Smooth muscle cell (in vitro differentiated cells): ENCODE results near the gene CGNL1. TPM values are rescaled to one million over a fixed set of nuclear protein-coding genes. Genes with fewer than 3 reads are reported as not detected.

Source experiments
- DNase-seq: peaks from one replicate; lab custom pipeline; 2025; ENCODE audit not compliant: unreplicated experiment; lab: John Stamatoyannopoulos, UW
- H2AFZ ChIP-seq: fragments of 200-600 bp; sonication (generic); 2 replicates; pipeline ENCODE4 v1.6.0; 2016; ENCODE audit warnings: antibody characterized with exemption, low read depth, mild to moderate bottlenecking
- H3F3A ChIP-seq: fragments of 200-600 bp; sonication (generic); 2 replicates; pipeline ENCODE4 v1.6.0; 2017; ENCODE audit warnings: antibody characterized with exemption, low read depth
- H3K27ac ChIP-seq: fragments of 200-600 bp; sonication (generic); 2 replicates; pipeline ENCODE4 v1.5.1; 2016; ENCODE audit warnings: low read depth, mild to moderate bottlenecking
- H3K27me3 ChIP-seq: fragments of 200-600 bp; sonication (generic); 2 replicates; pipeline ENCODE4 v1.6.1; 2016; ENCODE audit warnings: low read depth, mild to moderate bottlenecking
- H3K36me3 ChIP-seq: fragments of 200-600 bp; sonication (generic); 2 replicates; pipeline ENCODE4 v1.5.1; 2016; ENCODE audit warnings: low read depth
- H3K4me1 ChIP-seq: fragments of 200-600 bp; sonication (generic); 2 replicates; pipeline ENCODE4 v1.5.1; 2016; ENCODE audit warnings: low read depth
- H3K4me2 ChIP-seq: fragments of 200-600 bp; sonication (generic); 2 replicates; pipeline ENCODE4 v1.6.0; 2016; ENCODE audit warnings: mild to moderate bottlenecking
- H3K4me3 ChIP-seq: fragments of 200-600 bp; sonication (generic); 2 replicates; pipeline ENCODE4 v1.5.1; 2016; ENCODE audit warnings: mild to moderate bottlenecking
- H3K79me2 ChIP-seq: fragments of 200-600 bp; sonication (generic); 2 replicates; pipeline ENCODE4 v1.6.0; 2016; ENCODE audit warnings: low read depth, mild to moderate bottlenecking
- H3K9ac ChIP-seq: fragments of 200-600 bp; sonication (generic); 2 replicates; pipeline ENCODE4 v1.6.0; 2016; ENCODE audit warnings: low read depth
- H3K9me3 ChIP-seq: fragments of 200-600 bp; sonication (generic); replicated peaks from 2 replicates; pipeline ENCODE4 v1.5.1; 2016; ENCODE audit warnings: low read depth
- H4K20me1 ChIP-seq: fragments of 200-600 bp; sonication (generic); 2 replicates; pipeline ENCODE4 v1.6.0; 2016; ENCODE audit warnings: low read depth
- CTCF ChIP-seq: fragments of 200-600 bp; sonication (generic); IDR thresholded peaks from 2 replicates; pipeline ENCODE4 v1.5.1; 2017; ENCODE audit warnings: borderline replicate concordance, mild to moderate bottlenecking, antibody characterized with exemption; ENCODE audit not compliant: insufficient read depth, poor library complexity, severe bottlenecking
- WGBS: methylation state at CpG from one replicate; pipeline ENCODE4 v1.1.7; 2016; ENCODE audit warnings: low lambda C conversion rate; 5-methylcytosine and 5-hydroxymethylcytosine counted together
- polyA plus RNA-seq: library from polyadenylated mRNA; unstranded; fragments of >200 nt; fragmentation: Nextera tagmentation; extraction: Ambion mirVana; gene quantifications from 2 replicates; pipeline ENCODE4 v1.2.1, GENCODE V29; 2016
- total RNA-seq: library from RNA; depleted of rRNA; stranded (reverse); fragments of >200 nt; gene quantifications from 2 replicates; pipeline ENCODE4 v1.2.3, GENCODE V29; 2014

Gene CGNL1
- total and polyA plus RNA-seq, 2 experiments from 2014 or later: 4.2 to 9.5 TPM

- no peak for DNase-seq
- H3K9ac ChIP-seq: no peak overlapping the region
- no peak for TF ChIP-seq CTCF
- no peak overlapping the region for H3K27ac ChIP-seq
- H3K36me3 ChIP-seq: no peaks in the 10 kb centered on the region
- H3K4me1 ChIP-seq: no peaks in the 10 kb centered on the region
- H3K4me3 ChIP-seq: peak overlapping the region; percentile 62
- no peaks in the 10 kb centered on the region for H4K20me1 ChIP-seq
- H3K79me2 ChIP-seq: no peaks in the 10 kb centered on the region
- no peaks in the 10 kb centered on the region for H3F3A ChIP-seq
- WGBS: 87% methylated on average over 5 of the region's 5 CpGs
- H3K4me2 ChIP-seq: no peak overlapping the region
- H3K27me3 ChIP-seq: no peaks in the 10 kb centered on the region
- H3K9me3 ChIP-seq: no peaks in the 10 kb centered on the region
- H2AFZ ChIP-seq: no peak overlapping the region
These were observed 216.6 kb downstream of the CGNL1 start for GRCh38 chr15:57592836-57593420.

GRCh38 chr15:57594479-57594878, 218.2 kb downstream of the CGNL1 start:
- Histone ChIP-seq H3K4me3 (no peak overlapping the region), H3F3A (no peaks in the 10 kb centered on the region), H3K9me3 (no peaks in the 10 kb centered on the region), H3K9ac (no peak overlapping the region), H3K27me3 (no peaks in the 10 kb centered on the region), H4K20me1 (no peaks in the 10 kb centered on the region), H3K36me3 (no peaks in the 10 kb centered on the region), H3K4me1 (no peaks in the 10 kb centered on the region), H3K4me2 (no peak overlapping the region), H3K27ac (no peak overlapping the region), H3K79me2 (no peaks in the 10 kb centered on the region), H2AFZ (no peak overlapping the region)
- DNase-seq: no peak
- TF ChIP-seq CTCF: no peak
- WGBS: 95% methylated on average over 6 of the region's 6 CpGs

GRCh38 chr15:57595011-57595866, 218.9 kb downstream of the CGNL1 start:
- 90% methylated on average over 9 of the region's 9 CpGs for WGBS
- H3F3A ChIP-seq: no peaks in the 10 kb centered on the region
- no peaks in the 10 kb centered on the region for H4K20me1 ChIP-seq
- H3K36me3 ChIP-seq: no peaks in the 10 kb centered on the region
- H3K27me3 ChIP-seq: no peaks in the 10 kb centered on the region
- H3K4me3 ChIP-seq: no peak overlapping the region
- no peak overlapping the region for H3K27ac ChIP-seq
- H3K79me2 ChIP-seq: no peaks in the 10 kb centered on the region
- no peak for TF ChIP-seq CTCF
- H3K9ac ChIP-seq: no peak overlapping the region
- no peaks in the 10 kb centered on the region for H3K4me1 ChIP-seq
- no peak overlapping the region for H3K4me2 ChIP-seq
- no peak overlapping the region for H2AFZ ChIP-seq
- H3K9me3 ChIP-seq: no peaks in the 10 kb centered on the region
- no peak for DNase-seq
